CD14-positive monocyte (primary cell): ENCODE results near the gene AFF3. TPM values are rescaled to one million over a fixed set of nuclear protein-coding genes. Genes with fewer than 3 reads are reported as not detected.

Source experiments
- DNase-seq, 3 donors: peaks; one replicate each; pipeline ENCODE4 v3.0.0-alpha.2; 2011 to 2022
- H2AFZ ChIP-seq: 2 replicates; pipeline ENCODE4 v1.6.0; 2012; ENCODE audit warnings: mild to moderate bottlenecking, low read depth, low read length, inconsistent platforms; ENCODE audit not compliant: insufficient read depth, poor library complexity, severe bottlenecking
- H3K27ac ChIP-seq, 2 donors: 1 replicate in 1 of 2; 2 replicates in 1 of 2; pipeline ENCODE4 v1.5.1; 2012 to 2013; ENCODE audit warnings: low read length in 2 of 2, control low read depth in 1 of 2, inconsistent platforms in 1 of 2, low read depth in 1 of 2, mild to moderate bottlenecking in 1 of 2
- H3K27me3 ChIP-seq, 2 donors: one replicate each; pipeline versions ENCODE4 v1.6.0 to v1.6.1; 2011 to 2013; ENCODE audit warnings: low read length in 2 of 2; ENCODE audit not compliant: control insufficient read depth in 2 of 2, insufficient read depth in 2 of 2
- H3K36me3 ChIP-seq, 2 donors: replicated peaks in 1 of 2; 1 replicate in 1 of 2; 2 replicates in 1 of 2; pipeline versions ENCODE4 v1.5.1 to v1.6.1; 2012 to 2013; ENCODE audit warnings: low read length in 2 of 2, control low read depth in 1 of 2, inconsistent platforms in 1 of 2, mild to moderate bottlenecking in 1 of 2; ENCODE audit not compliant: insufficient read depth in 2 of 2, control insufficient read depth in 1 of 2
- H3K4me1 ChIP-seq, 2 donors: 1 replicate in 1 of 2; 2 replicates in 1 of 2; pipeline versions ENCODE4 v1.5.1 to v1.6.1; 2012 to 2013; ENCODE audit warnings: low read length in 2 of 2, control low read depth in 1 of 2, inconsistent platforms in 1 of 2, mild to moderate bottlenecking in 1 of 2, moderate library complexity in 1 of 2; ENCODE audit not compliant: insufficient read depth in 2 of 2, control insufficient read depth in 1 of 2
- H3K4me2 ChIP-seq: replicated peaks from 2 replicates; pipeline ENCODE3; 2012; ENCODE audit warnings: low read length, moderate library complexity, mild to moderate bottlenecking; ENCODE audit not compliant: poor library complexity, severe bottlenecking; ENCODE audit errors: extremely low read depth
- H3K4me3 ChIP-seq, 3 experiments: fragments of 200-600 bp in 1 of 3; sonication (generic) in 1 of 3; replicated peaks in 1 of 3; 1 replicate in 2 of 3; 2 replicates in 1 of 3; pipeline ENCODE4 v1.5.1; 2011 to 2013; ENCODE audit warnings: low read length in 3 of 3, mild to moderate bottlenecking in 3 of 3, control low read depth in 2 of 3, low read depth in 2 of 3, inconsistent platforms in 1 of 3, moderate library complexity in 1 of 3
- H3K79me2 ChIP-seq: 2 replicates; pipeline ENCODE4 v1.6.0; 2012; ENCODE audit warnings: mild to moderate bottlenecking, control low read depth, inconsistent platforms, low read length, moderate library complexity; ENCODE audit not compliant: insufficient read depth
- H3K9ac ChIP-seq: 2 replicates; pipeline ENCODE4 v1.6.0; 2017; ENCODE audit warnings: low read length, mild to moderate bottlenecking; ENCODE audit not compliant: insufficient read depth, poor library complexity, severe bottlenecking
- H3K9me3 ChIP-seq, 2 donors: replicated peaks in 1 of 2; 1 replicate in 1 of 2; 2 replicates in 1 of 2; pipeline versions ENCODE4 v1.5.1 to v1.6.1; 2012 to 2013; ENCODE audit warnings: low read length in 2 of 2, control low read depth in 1 of 2; ENCODE audit not compliant: control insufficient read depth in 1 of 2, insufficient read depth in 1 of 2
- H4K20me1 ChIP-seq: 2 replicates; pipeline ENCODE4 v1.6.0; 2012; ENCODE audit warnings: mild to moderate bottlenecking, low read length, control low read depth, moderate library complexity; ENCODE audit not compliant: insufficient read depth
- H3K27ac Mint-ChIP-seq, 7 donors: one replicate each; pipeline ENCODE4 v1.8.0; 2020; ENCODE audit warnings: mild to moderate bottlenecking in 7 of 7, mixed read lengths in 7 of 7, moderate library complexity in 6 of 7, inconsistent platforms in 2 of 7
- H3K27me3 Mint-ChIP-seq, 3 donors: one replicate each; pipeline ENCODE4 v1.8.0; 2021 to 2022; ENCODE audit warnings: low read depth in 3 of 3, mild to moderate bottlenecking in 3 of 3, mixed read lengths in 3 of 3, moderate library complexity in 3 of 3, inconsistent platforms in 1 of 3
- H3K36me3 Mint-ChIP-seq, 2 donors: one replicate each; pipeline ENCODE4 v1.8.0; 2020; ENCODE audit warnings: mixed read lengths in 2 of 2, inconsistent platforms in 1 of 2, mild to moderate bottlenecking in 1 of 2
- H3K4me1 Mint-ChIP-seq: one replicate; pipeline ENCODE4 v1.8.0; 2020; ENCODE audit warnings: mild to moderate bottlenecking, mixed read lengths
- H3K4me3 Mint-ChIP-seq, 2 donors: one replicate each; pipeline ENCODE4 v1.8.0; 2020; ENCODE audit warnings: mild to moderate bottlenecking in 2 of 2, mixed read lengths in 2 of 2, moderate library complexity in 1 of 2
- H3K9me3 Mint-ChIP-seq, 7 donors: one replicate each; pipeline ENCODE4 v1.8.0; 2020 to 2022; ENCODE audit warnings: mixed read lengths in 7 of 7, mild to moderate bottlenecking in 6 of 7, moderate library complexity in 6 of 7, inconsistent platforms in 2 of 7
- WGBS: methylation state at CpG from one replicate; pipeline ENCODE4 v1.1.5; 2013; ENCODE audit warnings: missing lambda C conversion rate; ENCODE audit not compliant: insufficient coverage; 5-methylcytosine and 5-hydroxymethylcytosine counted together
- intact Hi-C, 2 donors: fragments of 100-400 bp; cut with micrococcal nuclease; formaldehyde crosslinking; loops; one replicate each; pipeline versions ENCODE4 v1.15.0 to v1.15.1; 2023
- polyA plus RNA-seq, 3 donors: library from polyadenylated mRNA; depleted of rRNA in 1 of 3; unstranded in 2 of 3; stranded (reverse) in 1 of 3; fragments of 300-500 nt in 2 of 3; fragments of >200 nt in 1 of 3; fragmentation: Illumina TruSeq in 2 of 3; gene quantifications; 1 replicate in 2 of 3; 2 replicates in 1 of 3; pipeline ENCODE4 v1.2.3, GENCODE V29; 2012 to 2021
- TF ChIP-seq, protein P1 (sequence below): fragments of 200-600 bp; IDR thresholded peaks from one replicate; pipeline ENCODE4 v1.8.0; 2022; ENCODE audit warnings: antibody characterized with exemption, mild to moderate bottlenecking

AFF3 gene
- polyA plus RNA-seq, 3 donors: 0.17 to 4.1 (median 0.49) TPM

DNA sequence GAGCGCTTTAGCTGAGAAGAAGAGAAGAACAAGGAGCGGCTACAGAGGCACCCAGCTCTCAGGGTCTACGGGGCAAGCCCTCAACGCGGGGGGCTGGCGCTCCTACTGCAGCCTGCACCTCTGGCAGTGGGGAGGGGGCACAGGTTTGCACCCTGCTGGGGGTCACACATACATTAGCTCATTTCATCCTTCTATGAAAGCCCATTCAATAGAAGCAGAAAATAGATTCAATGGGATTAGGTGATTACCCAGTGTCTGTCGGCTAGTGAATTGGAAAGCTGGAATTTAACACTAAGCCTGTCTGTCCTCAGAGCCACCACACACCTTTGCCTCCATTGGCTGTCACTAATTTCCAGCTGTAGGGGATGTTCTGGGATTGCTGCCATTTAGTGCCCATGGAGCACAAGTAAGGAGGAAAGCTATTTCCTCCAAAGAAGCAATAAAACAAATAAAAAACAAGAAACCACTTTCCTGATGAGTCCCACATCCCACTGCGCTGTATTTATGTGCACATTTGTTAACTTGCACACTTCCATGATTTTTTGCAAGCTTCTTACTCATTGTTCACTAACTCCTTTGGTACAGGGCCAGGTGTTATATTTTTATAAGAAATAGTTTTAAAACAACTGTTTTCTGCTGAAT lies 333.0 kb downstream of the AFF3 start:
- H3K27me3 Mint-ChIP-seq: peaks cover 0 to 2% (median 0%) of the 10 kb centered on the region in 3 donors
- H3K27me3 ChIP-seq: no peaks in the 10 kb centered on the region
- DNase-seq: no peak
- H3K4me1 Mint-ChIP-seq: peaks cover 16% of the 10 kb centered on the region
- H3K36me3 Mint-ChIP-seq: peaks cover 4 to 5% of the 10 kb centered on the region in 2 donors
- intact Hi-C loops: no loop called here
- no peak overlapping the region for H2AFZ ChIP-seq
- peaks cover 0 to 4% (median 0%) of the 10 kb centered on the region in 7 donors for H3K9me3 Mint-ChIP-seq
- no peaks in the 10 kb centered on the region for H3K9me3 ChIP-seq
- no peaks in the 10 kb centered on the region for H3K79me2 ChIP-seq
- no peak overlapping the region for H3K27ac Mint-ChIP-seq
- TF ChIP-seq, protein P1, sequence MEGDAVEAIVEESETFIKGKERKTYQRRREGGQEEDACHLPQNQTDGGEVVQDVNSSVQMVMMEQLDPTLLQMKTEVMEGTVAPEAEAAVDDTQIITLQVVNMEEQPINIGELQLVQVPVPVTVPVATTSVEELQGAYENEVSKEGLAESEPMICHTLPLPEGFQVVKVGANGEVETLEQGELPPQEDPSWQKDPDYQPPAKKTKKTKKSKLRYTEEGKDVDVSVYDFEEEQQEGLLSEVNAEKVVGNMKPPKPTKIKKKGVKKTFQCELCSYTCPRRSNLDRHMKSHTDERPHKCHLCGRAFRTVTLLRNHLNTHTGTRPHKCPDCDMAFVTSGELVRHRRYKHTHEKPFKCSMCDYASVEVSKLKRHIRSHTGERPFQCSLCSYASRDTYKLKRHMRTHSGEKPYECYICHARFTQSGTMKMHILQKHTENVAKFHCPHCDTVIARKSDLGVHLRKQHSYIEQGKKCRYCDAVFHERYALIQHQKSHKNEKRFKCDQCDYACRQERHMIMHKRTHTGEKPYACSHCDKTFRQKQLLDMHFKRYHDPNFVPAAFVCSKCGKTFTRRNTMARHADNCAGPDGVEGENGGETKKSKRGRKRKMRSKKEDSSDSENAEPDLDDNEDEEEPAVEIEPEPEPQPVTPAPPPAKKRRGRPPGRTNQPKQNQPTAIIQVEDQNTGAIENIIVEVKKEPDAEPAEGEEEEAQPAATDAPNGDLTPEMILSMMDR: no peak
- H3K4me1 ChIP-seq: peaks cover 15 to 17% of the 10 kb centered on the region in 2 donors
- H3K4me3 Mint-ChIP-seq: no peak overlapping the region
- H4K20me1 ChIP-seq: no peaks in the 10 kb centered on the region
- H3K4me2 ChIP-seq: no peak overlapping the region
- H3K36me3 ChIP-seq: no peaks in the 10 kb centered on the region
- H3K9ac ChIP-seq: no peak overlapping the region
- no peak overlapping the region for H3K4me3 ChIP-seq
- 100% methylated on average over 4 of the region's 8 CpGs for WGBS
- H3K27ac ChIP-seq: no peak overlapping the region

DNA sequence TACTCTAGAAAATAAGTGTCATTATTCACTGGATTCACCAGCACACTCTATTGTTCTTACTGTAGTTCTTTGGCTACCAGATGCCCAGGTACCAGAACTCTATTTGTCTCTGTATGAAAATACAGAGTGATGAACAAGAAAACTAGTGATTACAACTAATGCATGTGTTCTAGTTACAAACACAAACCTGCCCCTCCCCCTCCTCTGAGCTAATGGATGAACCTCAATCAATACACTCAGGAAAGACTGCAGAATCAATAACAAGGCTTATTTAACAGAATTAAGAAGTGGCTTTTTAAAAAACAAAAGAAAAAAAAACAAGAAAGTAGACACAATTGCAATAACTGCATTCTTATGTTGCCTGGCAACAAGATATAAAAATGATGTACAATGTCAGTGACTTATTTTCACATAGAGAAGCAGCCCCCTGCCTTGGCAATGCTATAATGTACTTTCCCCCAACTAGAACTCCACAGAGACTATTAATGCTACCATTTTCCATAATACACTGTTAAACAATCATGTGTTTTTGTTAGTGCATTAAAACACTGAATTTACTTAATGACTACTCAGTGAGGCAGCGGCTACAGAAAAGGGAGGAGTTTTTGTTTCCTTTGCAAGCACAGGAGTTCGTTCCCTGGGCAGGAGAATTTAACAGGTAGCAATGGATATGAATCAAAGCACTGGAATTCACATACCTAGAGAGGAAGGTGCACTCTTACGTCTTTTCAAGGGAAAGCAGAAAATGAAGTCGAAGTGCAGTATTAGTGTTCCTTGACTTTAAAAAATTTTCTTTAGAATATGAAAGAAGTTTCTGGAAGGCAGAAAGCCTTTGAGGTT lies 333.8 kb downstream of the AFF3 start:
- intact Hi-C loops: no loop called here

More for the DNA sequence above, 333.8 kb downstream of the AFF3 start:
- Histone ChIP-seq H3K4me1 (peaks cover 15 to 17% of the 10 kb centered on the region in 2 donors), H3K27ac (no peak overlapping the region), H3K79me2 (no peaks in the 10 kb centered on the region), H2AFZ (no peak overlapping the region), H3K9ac (no peak overlapping the region), H3K4me2 (no peak overlapping the region), H3K9me3 (no peaks in the 10 kb centered on the region), H3K4me3 (no peak overlapping the region), H3K36me3 (no peaks in the 10 kb centered on the region), H4K20me1 (no peaks in the 10 kb centered on the region), H3K27me3 (no peaks in the 10 kb centered on the region)
- 100% methylated on average over 1 of the region's 4 CpGs for WGBS
- TF ChIP-seq, protein P1: no peak
- Mint-ChIP-seq H3K4me1 (peaks cover 15% of the 10 kb centered on the region), H3K27me3 (peaks cover 0 to 2% (median 0%) of the 10 kb centered on the region in 3 donors), H3K4me3 (no peak overlapping the region), H3K27ac (no peak overlapping the region), H3K36me3 (peaks cover 5 to 10% of the 10 kb centered on the region in 2 donors), H3K9me3 (peaks cover 0 to 9% (median 0%) of the 10 kb centered on the region in 7 donors)
- DNase-seq: no peak
